Frontal cortex (tissue), 4 donors: ENCODE results near the gene NANOS1. TPM values are rescaled to one million over a fixed set of nuclear protein-coding genes. Genes with fewer than 3 reads are reported as not detected.
A peak's percentile ranks its signal among the peaks of the same experiment; 100 is the strongest.

Source experiments
- DNase-seq, 2 donors: peaks; one replicate each; pipeline ENCODE4 v3.0.0; 2012; ENCODE audit warnings: low spot score in 2 of 2
- FAIRE-seq: peaks from 2 replicates; lab custom pipeline; 2012; peaks lifted over from hg19 to GRCh38; lab: Jason Lieb, UNC
- small RNA-seq: library from RNA; depleted of rRNA; stranded (forward); fragments of <200 nt; gene quantifications from one replicate; pipeline ENCODE3, GENCODE V24; 2014
- total RNA-seq: library from RNA; depleted of rRNA; stranded (reverse); fragments of >200 nt; gene quantifications from one replicate; pipeline ENCODE4 v1.2.3, GENCODE V29; 2014
- donor health status: control.
- donor health status: control.
- donor health status: control.

NANOS1 gene
- total RNA-seq, 1 donor from 2014 or later, result 7.3 TPM

DNA sequence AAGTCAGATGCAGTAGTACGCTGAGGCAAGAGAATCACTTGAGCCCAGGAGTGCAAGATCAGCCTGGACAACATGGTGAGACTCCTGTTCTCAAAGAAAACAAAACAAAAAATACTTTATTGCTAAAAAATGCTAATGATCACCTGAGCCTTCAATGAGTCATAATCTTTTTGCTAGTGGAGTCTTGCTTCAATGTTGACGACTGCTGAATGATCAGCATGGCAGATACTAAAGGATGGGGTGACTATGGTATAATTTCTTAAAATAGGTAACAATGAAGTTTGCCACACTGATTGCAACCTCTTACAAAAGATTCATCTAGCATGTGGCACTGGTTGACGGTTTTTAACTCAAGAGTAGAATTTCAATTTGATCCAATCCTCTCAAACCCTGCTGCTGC lies 22.3 kb downstream of the NANOS1 start:
- no peak for DNase-seq
- FAIRE-seq, result no peak

DNA sequence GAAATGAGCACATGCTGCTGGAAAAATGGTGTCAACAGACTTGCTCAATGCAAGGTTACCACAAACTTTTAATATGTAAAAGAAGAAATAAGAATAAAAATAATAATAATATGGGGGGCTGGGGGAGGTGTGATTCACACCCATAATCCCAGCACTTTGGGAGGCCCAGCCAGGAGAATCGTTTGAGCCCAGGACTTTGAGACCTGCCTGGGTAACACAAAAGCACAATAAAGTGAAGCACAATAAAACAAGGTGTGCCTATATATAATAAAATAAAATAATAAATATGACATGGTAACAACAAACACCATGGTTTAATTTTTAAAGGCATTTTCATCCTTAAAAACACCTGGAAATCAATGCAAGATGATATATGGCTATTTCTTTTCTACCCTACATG lies 26.0 kb downstream of the NANOS1 start:
- DNase-seq (no peak), FAIRE-seq (no peak)

DNA sequence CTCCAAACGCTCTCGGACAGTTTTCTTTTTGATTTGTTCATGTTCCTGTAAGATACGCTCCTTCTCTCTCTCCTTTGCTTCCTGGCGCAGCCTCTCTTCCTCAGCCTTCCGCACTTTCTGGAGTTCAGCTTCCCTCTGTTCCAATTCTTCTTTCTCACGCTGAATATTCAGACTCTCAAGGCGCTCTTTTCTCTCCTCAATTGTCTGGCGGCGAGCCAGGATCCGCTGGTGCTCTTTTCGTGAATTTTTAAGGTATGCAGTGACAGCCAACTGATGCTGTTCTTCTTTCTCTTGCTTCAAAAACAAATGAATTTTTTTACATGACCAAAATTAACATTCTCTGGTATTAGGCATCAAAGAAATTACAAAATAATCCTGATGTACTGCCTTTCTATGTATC lies 28.5 kb downstream of the NANOS1 start:
- FAIRE-seq (no peak), DNase-seq (no peak)

DNA sequence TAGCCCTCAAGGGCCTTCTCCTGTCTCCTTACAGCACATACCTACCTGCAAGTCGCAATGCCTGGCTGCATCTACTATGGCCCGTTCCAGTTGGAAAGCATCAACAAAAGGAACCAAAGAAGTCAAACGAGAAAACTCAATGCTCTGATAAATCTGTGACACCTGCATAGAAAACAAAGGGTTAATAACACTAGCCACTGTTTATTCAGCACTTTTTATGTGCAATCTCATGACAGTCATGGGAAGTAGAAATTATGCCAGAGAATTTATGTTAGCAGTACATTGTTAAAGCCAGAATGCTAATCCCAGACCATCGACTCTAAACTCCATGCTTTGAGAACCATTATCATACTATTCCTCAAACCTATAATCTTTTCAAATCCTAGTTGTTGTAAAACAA lies 30.0 kb downstream of the NANOS1 start:
- no peak for FAIRE-seq
- DNase-seq, result no peak

GRCh38 chr10:119060107-119060506 lies 30.6 kb downstream of the NANOS1 start:
- DNase-seq, result no peak
- no peak for FAIRE-seq

- FAIRE-seq (no peak), DNase-seq (no peak)
Observed at GRCh38 chr10:119061352-119061751, 31.8 kb downstream of the NANOS1 start.

DNA sequence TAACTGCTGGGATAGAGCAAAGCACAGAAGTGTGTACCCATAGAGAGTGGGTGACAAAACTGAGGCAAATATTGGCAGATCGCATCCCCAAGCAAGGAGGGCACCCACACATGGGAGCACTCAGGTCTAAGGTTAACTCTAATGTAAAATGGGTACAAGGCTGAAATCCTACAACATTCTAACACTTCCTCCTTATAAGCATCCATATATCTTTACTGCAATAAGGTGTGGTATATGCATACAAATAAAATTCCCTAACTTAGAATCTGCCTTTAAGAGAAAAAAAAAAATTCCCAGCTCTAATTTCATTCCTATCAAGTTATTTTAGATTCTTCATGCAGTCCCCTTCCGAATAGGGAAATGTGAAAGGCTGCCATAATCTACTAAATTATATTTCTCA lies 32.4 kb downstream of the NANOS1 start:
- no peak for DNase-seq
- FAIRE-seq, result no peak

DNA sequence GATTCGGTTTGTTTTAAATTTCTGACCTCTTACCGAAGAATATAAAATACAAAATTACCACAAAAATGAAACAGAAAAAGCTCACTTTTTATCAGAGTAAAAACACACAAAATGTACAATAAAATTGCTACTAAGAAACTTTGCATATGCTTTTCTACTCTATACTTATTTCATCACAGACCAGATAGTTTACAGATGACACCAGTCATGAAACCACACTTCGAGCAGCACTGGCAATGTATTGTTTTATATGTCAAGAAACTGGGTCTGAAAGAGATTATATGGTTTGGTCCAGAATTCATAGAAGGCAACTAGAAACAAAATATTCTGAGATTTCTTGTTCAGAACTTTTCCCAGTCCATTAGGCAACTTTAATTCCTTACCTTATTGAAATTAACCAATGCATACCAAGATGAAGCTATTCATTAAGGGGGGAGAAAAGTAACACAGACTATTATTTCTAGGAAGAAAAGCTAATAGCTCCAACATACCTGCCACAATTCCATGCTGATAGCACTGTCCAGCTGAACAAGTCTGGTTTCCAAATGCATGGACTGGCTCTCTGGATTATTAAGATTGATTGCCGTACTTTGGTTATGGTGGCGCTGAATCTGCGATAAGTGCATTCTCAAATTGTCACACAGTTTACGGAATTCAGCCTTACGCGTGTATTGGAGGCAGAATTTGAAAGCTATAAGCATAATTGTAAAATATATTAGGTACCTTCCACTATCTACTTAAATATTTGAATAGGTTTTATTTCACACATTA lies 41.1 kb downstream of the NANOS1 start:
- FAIRE-seq (no peak), DNase-seq (no peak)

DNA sequence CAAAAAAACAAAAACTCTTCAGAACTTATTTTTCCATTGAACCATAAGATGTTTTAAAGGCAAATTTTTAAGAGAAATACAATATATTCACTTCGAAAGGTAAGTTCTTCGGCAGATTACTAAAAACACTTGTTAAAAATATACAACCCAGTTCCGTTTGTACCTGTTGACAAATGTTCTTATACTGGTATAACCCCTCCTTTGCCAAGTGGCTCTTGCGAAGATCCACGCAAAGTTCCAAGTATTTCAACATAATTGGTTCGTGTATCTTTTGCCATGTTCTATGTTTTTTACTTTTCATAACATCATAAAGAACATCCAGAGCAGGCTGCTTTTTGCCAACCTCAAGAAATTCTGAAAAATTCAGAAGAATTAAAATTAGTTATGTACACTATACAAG lies 44.1 kb downstream of the NANOS1 start:
- no peak for FAIRE-seq

DNA sequence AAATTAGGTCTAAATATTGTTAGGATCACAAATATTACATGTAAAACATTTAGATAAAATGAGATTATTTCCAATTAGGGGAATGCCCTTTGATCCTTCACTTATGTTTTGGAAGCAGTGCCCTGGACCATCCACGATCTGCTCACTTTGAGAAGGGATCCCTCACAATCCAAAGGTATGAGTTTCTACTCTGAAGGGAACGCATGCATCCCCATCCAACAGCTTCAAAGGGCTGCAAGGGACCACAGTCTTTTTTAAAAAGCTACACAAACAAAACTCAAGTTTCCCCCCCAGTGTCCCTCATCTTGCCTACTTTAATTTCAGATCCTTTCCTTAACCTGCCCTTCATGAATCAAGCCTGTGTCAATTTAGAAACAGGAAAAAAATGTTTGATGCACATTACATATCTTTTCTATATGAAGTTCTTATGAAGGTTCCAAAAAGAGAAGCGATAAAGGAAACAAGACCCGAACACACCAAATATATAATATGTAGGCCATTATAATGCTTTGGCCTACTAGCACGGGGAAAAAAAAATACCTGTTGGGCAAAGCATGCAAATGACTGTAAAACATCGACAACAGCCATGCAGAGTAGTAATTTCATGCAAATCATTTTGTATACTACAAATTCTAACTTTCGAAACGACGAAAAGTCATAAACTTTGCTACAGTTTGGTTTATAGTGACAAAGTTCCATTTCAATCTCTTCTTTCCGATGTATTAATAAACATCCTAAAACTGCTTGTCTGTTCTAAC lies 49.1 kb downstream of the NANOS1 start:
- FAIRE-seq, result no peak

More for the DNA sequence above, 44.1 kb downstream of the NANOS1 start:
- no peak for DNase-seq

DNA sequence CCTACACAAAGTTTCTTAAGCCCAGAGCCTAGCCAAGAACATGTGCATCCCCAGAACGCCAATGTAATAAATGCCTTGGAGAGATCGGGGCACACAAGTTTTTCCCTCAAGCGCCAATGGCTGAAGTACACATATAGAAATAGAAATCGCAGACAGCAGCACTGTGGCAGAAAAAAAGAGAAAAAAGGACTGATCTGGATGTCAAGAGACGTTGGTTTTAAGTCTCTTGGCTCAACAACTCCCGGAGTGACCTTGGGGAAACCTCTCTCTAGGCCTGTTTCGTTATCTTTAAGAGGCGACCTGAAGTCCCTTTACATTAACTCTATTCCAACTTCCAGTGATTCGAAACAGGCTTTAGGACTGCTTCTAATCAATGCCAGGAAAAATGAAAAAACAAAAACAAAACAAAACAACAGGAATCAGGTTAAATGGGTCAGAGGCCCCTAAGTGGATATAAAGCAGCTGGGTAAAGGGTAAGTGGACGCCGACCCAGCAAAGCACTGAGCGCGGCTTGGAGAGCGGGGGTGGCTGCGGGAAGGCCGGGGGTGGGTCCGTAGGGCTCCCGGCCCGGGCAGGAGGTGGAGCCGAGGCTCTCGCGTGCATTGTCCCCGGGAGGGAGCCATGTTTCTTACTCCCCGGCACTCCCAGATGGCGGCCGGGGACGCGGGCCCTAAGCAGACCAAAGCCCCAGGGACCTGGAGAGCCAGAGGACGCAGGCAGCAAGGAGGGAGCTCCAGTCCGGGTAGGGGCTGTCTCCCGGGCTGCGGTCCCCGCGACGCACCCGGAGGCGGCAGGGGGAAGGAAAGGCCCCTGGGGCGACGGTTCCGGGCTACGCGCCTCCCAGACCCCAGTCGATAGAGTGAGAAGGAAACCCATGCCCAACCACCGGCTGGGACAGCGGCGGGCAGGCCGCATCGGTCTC lies 50.3 kb downstream of the NANOS1 start:
- DNase-seq (peak; percentile 57 to 61), FAIRE-seq (no peak)

More for the DNA sequence above, 49.1 kb downstream of the NANOS1 start:
- no peak for DNase-seq

- peak; percentile 94 to 95 for DNase-seq
- no peak for FAIRE-seq
Observed at GRCh38 chr10:119080521-119081259, 51.2 kb downstream of the NANOS1 start, which contains the start of gene EIF3A. Gene EIF3A (minus strand): TSS chr10:119080817. CDS start chr10:119080676, 141 bp downstream.

Small RNA genes lying within 50 kb of the gene (small RNA-seq; reads per million reads assigned to genes)
- gene RF00413 (not detected), gene SNORA19 (not detected)

Other genes starting within 250 kb of the NANOS1 start
- 66.4 TPM for gene EIF3A, start 51.1 kb downstream of the NANOS1 start, total RNA-seq
- gene DENND10, start 74.4 kb downstream of the NANOS1 start, total RNA-seq, result 70.1 TPM
- 21.6 TPM for gene SFXN4, start 136.0 kb downstream of the NANOS1 start, total RNA-seq
- 113 TPM for gene PRDX3, start 149.1 kb downstream of the NANOS1 start, total RNA-seq
- 11.4 TPM for gene GRK5, start 177.9 kb downstream of the NANOS1 start, total RNA-seq